PC-3 (cell line): ENCODE measurements around the gene GCH1.

ENCODE experiments used
- CTCF ChIP-seq: fragments of 300-600 bp; sonication (generic); conservative IDR thresholded peaks from 2 replicates; pipeline ENCODE4 v1.5.1; 2017; ENCODE audit warnings: antibody characterized with exemption, low read depth, mild to moderate bottlenecking, low read length
- EZH2 ChIP-seq: fragments of 300-600 bp; sonication (generic); IDR thresholded peaks from one replicate; pipeline ENCODE4 v1.6.1; 2017; ENCODE audit warnings: antibody characterized with exemption, mild to moderate bottlenecking, low read length; ENCODE audit not compliant: unreplicated experiment
- EZH2phosphoT487 ChIP-seq: fragments of 300-600 bp; sonication (generic); IDR thresholded peaks from 2 replicates; pipeline ENCODE4 v1.6.1; 2018; ENCODE audit warnings: mild to moderate bottlenecking, antibody characterized with exemption, low read length, borderline replicate concordance

DNA sequence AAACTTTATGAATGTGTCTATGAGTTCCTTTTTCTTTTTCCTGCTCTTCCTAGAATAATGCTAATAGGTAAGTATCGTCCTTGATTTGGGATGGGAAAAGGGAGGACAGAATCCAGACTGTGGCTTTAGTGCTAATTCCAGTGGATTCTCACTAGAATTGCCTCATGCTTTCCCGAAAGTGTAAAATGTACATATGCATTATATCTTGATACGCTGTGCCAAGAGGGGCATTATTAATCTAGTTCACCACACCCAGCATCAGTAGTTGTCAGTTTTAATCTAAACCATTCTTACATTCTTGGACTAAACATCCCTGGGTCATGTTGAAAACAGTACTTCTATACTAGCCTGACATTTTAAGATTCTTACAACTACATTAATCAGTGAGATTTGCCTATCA, 49.3 kb downstream of the GCH1 start:
- TF ChIP-seq CTCF, result no peak
- no peak for TF ChIP-seq EZH2
- TF ChIP-seq EZH2phosphoT487, result no peak
